Anterior cingulate cortex (tissue), 58 donors: Measurements from ENCODE around the gene RPS27A.
"Not testable (repeated sequence)": the region's sequence is repeated elsewhere in the genome, so short reads cannot be mapped to it uniquely, and the experiment has no call there.

Source experiments
- DNase-seq, 58 donors: peaks; one replicate each; lab custom pipeline; 2025; lab: John Stamatoyannopoulos, UW

Gene RPS27A

DNA sequence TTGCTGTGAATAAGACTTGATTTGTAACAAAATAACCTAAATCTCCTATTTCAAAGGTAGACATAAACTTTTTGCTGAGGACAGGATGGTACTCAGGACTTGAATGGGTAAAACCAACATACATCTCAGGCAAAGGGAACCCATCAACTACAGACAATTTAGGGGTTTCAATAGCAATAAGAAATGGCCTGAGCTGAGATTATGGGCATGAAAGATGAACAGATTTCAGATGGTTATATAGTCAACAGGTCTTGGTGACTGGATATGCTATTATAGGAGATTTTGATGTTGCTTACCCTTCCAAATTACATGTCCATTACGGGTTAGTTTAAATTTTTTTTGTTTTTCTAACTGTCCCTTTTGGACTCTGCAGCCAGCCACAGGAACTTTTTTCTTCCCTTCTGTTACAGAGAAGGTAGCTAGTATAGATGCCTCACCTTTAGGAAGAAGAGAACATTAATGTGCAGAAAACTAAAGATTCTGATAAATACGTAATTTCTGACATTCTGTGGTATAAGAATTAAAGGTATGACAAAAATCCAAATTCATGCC is 4.6 kb downstream of the RPS27A start:
- no peak for DNase-seq

DNA sequence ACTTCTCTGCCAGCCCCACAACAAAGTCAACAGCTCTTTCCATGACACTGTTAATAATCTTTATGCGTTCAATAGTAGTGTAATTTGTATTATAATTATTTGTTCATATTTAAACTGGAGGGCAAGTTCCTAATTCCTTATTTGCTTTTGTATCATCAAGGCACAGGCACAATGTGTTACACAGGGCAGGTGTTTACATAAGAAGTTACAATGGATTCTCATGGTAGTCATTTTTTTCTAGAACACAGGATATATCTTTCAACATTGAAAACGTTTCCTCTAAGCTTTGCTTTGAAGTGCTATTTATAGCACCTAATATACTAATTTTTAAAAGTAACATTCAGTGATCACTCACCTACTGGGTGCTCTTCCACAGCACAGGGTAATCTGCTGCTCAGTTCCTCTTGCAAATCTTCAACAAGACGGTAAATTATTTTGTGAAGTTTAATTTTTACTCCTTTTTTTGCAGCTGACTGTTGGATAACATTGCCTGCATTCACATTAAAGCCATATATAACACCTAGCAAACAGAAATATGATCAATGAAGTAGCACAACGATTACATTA is 7.3 kb downstream of the RPS27A start:
- no peak for DNase-seq

DNA sequence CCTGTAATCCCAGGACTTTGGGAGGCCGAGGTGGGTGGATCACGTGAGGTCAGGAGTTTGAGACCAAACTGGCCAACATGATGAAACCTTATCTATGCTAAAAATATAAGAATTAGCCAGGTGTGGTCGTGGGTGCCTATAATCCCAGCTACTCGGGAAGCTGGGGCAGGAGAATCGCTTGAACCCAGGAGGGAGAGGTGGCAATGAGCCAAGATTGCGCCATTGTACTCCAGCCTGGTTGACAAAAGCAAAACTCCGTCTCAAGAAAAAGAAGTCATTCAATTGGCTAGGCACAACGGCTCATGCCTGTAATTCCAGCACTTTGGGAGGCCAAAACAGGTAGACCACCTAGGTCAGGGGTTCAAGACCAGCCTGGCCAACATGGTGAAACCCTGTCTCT is 9.1 kb downstream of the RPS27A start:
- DNase-seq: not testable (repeated sequence)

DNA sequence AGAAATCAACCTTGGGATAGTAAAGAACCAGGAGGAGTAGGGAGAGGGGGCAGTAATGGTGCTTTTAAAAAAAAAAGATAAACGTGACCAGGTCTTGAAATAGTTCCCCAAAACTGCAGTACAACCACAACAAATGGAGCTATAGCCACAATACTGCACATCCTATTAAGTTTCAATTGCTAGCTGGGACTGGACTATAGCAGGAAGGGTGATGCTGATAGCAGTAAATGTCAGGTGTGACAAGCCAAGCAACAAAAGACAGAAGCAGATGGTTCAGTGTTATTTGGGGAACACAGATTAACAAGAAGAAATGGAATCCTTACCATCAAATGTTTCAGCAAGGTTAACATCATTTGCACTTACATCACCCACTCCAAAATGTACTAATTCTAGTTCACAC is 10.1 kb downstream of the RPS27A start:
- no peak for DNase-seq

DNA sequence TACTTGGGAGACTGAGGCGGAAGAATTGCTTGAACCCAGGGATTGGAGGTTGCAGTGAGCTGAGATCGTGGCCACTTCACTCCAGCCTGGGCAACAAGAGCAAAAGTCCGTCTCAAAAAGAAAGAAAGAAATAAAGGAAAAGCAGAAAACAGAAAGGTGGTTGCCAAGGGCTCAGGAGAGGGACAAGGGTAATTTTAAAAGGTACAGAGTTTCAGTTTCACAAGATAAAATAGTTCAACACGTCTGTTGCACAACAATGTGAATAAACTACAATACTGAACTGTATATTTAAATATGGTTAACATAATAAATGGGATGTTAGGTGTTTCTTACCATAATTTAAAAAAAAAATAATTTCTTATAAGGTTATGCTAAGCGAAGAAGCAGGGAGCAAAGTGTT is 12.9 kb downstream of the RPS27A start:
- DNase-seq: no peak

DNA sequence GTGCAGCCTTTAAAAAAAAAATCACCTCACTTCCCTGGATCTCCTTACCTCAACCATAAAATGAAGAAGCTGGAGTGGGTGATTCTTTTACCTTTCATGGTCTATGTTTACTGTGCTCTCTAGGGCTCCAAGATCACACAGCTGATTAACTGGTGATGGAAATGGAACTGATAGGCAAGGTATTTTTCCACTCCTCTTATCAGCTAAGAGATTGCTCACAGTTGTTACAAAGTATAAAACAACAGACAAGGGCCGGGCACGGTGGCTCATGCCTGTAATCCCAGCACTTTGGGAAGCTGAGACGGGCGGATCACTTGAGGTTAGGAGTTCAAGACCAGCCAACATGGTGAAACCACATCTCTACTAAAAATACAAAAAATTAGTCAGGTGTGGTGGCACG is 14.5 kb downstream of the RPS27A start:
- no peak for DNase-seq

DNA sequence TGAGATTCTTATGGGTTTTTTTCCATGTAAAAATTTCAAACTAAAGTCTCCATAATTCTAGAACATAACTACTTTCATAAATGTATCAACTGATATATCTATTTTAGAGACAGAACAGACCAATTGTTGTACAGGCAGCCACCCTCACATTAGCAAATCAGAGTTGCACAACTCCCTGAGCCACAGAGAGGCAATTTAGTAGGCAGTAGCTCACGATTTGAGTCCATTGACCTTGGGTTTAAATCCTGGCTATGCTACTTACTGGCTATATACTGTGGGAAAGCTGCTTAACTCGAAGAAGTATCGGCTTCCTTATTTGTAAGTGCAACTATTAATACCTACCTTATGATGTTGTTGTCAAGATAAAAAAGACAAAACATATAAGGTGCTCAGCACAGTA is 20.3 kb downstream of the RPS27A start:
- DNase-seq: no peak

DNA sequence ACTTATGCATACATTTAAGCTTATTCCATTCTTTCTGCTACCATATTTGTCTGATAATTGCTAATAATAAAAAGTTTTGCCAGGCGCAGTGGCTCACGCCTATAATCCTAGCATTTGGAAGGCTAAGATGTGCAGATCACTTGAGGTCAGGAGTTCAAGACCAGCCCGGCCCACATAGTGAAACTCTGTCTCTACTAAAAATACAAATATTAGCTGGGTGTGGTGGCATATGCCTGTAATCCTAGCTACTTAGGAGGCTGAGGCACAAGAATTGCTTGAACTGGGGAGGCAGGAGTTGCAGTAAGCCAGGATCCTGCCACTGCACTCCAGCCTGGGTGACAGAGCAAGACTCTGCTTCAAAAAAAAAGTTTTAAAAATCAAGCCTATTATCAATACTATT is 27.1 kb downstream of the RPS27A start:
- not testable (repeated sequence) for DNase-seq

DNA sequence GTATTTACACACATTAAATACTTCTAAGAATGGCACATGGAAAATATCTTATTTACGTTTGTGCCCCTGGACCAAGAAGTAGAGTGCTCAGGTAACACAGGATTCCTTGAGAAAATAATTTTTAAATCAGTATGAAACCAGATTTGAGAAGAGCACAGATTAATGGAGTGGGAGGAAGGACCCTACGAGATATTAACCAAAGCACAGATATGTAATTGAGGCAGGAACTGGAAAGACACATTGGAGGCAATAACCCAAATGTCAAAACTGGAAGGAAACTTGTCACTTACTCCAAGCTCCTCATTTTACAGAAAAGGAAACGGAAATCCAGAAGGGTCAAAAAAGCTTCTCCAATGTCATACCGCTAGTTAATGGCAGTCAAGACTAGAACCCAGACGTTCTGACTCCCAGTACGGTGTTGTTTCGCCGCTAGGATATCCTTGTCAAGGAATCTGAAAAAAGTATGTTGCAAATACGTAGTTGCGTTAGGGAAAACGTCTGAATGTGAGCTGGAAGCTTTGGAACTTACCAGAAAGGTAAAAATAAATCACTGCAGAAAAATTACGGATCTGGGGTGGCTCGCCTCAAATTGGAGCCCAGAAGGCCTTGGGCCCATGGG is 35.9 kb downstream of the RPS27A start:
- DNase-seq: no peak

DNA sequence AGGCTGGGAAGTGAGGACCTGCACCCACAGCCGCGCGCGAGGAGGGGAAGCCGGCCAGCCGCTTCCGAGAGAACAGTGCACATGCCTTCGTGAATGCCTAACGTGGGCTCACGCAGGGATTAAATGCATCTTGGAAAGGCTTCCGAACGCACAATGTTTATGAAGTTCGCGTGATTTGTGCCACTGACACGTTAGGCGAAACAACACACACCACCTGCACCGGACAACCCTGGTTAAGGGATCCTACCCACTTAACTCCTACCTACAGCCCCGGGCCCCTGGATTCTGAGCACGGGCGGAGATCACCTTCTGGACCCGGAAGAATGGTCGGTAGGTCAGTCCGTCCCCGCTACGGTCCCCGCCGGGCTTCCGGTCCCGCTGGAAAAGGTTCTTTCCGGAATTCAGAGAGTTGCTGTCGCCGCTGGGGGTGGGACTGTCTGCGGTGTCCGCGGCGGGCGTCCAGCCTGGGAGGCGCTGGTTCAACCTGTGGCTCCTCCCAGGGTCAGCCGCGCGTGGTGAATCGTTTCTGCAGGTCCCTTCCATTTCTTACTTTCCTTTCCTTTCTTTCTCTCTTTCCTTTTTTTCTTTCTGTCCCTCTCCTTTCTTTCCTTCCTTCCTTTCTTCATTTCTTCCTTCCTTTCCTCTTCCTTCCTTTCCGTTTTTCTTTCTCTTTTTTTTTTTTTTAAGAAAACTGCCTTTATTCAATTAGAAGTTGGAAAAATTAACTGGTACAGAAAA is 36.6 kb downstream of the RPS27A start, which contains the start of gene MTIF2:
Gene MTIF2, minus strand, starts transcription at position 325 of the 738 bp plus-strand sequence. CDS start 5,373 bp downstream, outside the sequence.
- DNase-seq: peak; percentile 54 to 95 (median 88)

DNA sequence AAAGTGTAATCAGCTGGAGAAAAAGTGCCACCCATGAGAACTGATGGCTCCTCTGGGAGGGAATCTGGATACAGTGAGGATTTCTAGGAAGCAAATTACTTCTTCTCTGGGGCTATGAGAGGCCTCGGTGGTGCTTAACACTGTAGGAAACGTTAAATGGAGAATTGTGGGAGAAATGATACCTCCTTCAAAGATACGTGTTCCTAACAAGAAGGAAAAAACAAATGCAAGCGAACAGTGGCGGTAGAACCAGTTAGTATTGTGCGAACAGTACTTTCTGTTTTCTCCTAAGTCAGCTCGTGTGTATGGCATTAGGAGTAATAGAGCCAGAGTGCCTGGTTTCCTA is 37.1 kb downstream of the RPS27A start:
- DNase-seq: no peak

DNA sequence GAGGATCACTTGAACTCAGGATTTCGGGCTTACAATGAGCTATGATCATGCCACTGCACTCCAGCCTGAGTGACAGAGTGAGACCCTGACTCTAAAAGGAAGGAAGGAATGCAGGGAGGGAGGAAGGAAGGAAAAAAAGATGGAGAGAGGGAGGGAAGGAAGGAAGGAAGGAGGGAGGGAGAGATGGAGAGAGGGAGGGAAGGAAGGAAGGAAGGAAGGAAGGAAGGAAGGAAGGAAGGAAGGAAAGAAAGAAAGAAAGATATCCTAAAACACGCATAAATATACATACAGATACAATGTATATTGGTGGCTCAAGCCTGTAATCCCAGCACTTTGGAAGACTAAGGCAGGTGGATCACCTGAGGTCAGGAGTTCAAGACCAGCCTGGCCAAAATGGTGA is 41.9 kb downstream of the RPS27A start:
- DNase-seq: not testable (repeated sequence)

DNA sequence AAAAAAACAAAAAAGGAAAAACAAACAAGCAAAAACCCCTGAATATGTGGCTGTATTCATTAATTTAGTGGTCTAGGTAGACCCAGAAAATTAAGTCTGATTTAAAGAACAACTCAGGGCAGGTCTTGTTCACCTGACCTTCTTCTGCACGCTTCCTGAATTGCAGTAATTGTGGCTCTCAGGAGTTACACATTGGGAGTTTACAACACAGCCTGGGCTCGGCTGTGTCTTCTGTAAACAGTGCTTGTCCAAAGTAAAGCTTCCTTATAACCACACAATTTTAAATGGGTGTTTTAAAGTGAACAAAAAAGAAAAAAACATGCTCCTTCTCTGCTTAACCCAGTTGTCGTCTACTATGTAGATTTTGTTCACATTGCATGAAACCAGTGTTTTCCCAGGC is 44.8 kb downstream of the RPS27A start:
- DNase-seq: no peak

DNA sequence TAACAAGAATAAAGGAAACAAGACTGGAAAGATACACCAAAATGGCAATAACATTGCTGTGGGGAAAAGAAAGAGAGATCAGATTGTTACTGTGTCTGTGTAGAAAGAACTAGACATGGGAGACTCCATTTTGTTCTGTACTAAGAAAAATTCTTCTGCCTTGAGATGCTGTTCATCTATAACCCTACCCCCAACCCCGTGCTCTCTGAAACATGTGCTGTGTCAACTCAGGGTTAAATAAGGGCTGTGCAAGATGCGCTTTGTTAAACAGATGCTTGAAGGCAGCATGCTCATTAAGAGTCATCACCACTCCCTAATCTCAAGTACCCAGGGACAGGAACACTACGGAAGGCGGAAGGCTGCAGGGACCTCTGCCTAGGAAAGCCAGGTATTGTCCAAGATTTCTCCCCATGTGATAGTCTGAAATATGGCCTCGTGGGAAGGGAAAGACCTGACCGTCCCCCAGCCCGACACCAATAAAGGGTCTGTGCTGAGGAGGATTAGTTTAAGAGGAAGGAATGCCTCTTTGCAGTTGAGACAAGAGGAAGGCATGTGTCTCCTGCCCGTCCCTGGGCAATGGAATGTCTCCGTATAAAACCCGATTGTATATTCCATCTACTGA is 46.8 kb downstream of the RPS27A start:
- not testable (repeated sequence) for DNase-seq

DNA sequence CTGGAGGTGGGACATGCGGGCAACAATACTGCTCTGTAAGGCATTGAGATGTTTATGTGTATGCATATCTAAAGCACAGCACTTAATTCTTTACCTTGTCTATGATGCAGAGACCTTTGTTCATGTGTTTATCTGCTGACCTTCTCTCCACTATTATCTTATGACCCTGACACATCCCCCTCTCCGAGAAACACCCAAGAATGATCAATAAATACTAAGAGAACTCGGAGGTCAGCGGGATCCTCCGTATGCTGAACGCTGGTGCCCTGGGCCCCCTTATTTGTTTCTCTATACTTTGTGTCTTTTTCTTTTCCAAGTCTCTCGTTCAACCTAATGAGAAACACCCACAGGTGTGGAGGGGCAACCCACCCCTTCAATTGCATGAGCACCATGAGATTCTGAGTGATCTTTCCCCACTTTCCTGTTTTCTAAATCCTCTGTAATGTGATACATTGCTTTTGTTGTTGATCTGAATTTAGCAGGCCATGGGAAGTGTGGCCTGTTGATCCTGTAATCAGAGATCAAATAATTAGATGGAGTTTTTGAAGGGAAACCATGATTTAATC is 47.5 kb downstream of the RPS27A start:
- DNase-seq: not testable (repeated sequence)

DNA sequence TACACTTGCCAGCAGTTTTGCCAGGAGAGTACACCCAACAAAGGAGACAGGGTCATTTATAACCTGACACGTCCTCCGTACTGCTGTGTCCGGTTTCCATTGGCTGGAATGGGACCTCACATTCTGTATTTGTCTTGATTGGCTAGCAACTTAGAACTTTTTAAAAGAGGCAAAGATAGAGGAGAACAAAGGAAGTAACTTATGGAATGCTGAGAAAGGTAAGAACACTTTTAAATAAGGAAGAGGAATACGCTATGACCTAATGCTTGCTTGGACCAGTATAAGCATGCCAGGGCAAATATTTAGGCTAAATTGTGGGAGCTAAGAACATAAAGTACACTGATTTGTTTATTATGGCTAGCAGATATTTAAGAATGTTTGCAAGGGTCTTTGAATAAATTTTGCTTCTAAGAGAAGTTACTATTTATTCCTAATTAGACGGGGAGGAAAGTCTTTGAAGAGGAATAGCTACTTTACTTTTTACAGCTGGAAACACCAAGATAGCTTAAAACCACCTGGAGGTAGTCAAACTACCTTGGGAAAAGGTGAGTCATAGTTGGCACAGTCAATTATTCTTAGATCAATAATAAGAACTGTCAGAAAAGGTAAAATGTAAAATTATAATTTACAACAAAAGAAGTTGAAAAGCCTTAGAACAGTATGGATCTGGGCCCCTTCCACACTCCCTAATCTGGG is 48.5 kb downstream of the RPS27A start:
- not testable (repeated sequence) for DNase-seq

DNA sequence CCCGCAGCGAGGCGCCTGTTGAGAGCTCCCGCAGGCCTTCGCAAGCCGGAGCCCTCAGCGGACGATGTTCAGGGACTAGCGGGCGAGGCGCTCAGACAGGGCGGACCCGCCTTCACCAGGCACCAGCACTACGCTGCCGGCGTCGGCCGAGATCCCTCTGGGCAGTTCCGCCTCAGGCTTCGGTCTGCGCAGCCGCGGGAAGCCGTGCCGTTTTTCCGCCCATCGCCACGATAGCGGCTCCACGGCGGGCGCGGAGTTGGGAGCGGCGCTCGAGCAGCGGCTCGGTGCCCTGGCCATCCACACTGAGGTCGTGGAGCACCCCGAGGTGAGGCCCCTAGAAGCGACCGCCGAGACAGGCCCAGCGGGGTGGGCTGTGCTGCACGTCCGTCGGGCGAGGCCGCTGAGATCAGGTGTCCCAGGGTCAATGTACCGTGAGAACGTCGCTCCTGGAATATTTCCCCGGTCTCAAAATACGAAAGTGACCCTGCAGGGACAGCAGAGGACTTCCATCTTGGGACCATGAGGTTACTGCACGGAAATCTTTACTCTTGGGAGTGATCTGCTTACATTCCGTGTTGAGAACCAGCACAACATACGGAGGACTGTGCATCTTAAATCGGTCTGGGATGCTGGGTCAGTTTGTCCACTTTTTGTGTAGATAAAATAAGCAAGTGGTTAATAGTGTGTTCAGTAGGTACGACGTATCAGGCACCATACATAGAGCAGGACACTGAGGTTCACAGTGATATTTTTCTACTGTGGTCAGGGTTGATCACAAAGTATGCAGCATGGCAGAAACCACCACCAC is 49.8 kb downstream of the RPS27A start:
- DNase-seq: peak in 56 of 58 donors; percentile 21 to 88 (median 70)

DNA sequence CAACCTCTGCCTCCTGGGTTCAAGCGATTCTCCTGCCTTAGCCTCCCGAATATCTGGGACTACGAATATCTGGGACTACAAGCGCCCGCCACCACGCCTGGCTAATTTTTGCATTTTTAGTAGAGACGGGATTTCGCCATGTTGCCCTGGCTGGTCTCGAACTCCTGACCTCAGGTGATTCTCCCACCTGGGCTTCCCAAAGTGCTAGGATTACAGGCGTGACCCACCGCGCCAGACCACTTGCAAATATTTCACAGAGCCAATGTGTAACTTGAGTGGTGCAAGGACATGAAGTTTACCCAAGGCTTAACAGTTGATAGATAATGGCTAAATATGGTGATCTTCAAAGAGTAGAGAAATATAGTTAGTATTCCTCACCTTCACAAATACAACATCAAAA is 50.6 kb downstream of the RPS27A start:
- no peak for DNase-seq
